Measurements from ENCODE around the gene RAD51B.

- no peak for TF ChIP-seq CTCF (optimal IDR thresholded peaks at IDR 0.05 in 1 of 3, IDR thresholded peaks at IDR 0.05 in 1 of 3, conservative IDR thresholded peaks at IDR 0.05 in 1 of 3; ENCODE audit: extremely low read depth in 1 of 3, insufficient read depth in 2 of 3, low read length in 3 of 3)
- TF ChIP-seq EZH2 (IDR thresholded peaks at IDR 0.05; ENCODE audit: low read length): no peak
Measured at GRCh38 chr14:68368850-68369249, 549.3 kb downstream of the RAD51B start.

All from keratinocyte (primary cell).